Nasal cavity respiratory epithelium epithelial cell of viscerocranial mucosa (primary cell): ENCODE data around the gene RBBP5. TPM values are rescaled to one million over a fixed set of nuclear protein-coding genes. Genes with fewer than 3 reads are reported as not detected.

Experiments used
- total RNA-seq: library from RNA; depleted of rRNA; stranded (reverse); fragments of >200 nt; gene quantifications from 2 replicates; pipeline ENCODE4 v1.2.3, GENCODE V29; 2014

Gene RBBP5, protein sequence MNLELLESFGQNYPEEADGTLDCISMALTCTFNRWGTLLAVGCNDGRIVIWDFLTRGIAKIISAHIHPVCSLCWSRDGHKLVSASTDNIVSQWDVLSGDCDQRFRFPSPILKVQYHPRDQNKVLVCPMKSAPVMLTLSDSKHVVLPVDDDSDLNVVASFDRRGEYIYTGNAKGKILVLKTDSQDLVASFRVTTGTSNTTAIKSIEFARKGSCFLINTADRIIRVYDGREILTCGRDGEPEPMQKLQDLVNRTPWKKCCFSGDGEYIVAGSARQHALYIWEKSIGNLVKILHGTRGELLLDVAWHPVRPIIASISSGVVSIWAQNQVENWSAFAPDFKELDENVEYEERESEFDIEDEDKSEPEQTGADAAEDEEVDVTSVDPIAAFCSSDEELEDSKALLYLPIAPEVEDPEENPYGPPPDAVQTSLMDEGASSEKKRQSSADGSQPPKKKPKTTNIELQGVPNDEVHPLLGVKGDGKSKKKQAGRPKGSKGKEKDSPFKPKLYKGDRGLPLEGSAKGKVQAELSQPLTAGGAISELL
- total RNA-seq, result 27.5 and 28.0 TPM in 2 replicates

DNA sequence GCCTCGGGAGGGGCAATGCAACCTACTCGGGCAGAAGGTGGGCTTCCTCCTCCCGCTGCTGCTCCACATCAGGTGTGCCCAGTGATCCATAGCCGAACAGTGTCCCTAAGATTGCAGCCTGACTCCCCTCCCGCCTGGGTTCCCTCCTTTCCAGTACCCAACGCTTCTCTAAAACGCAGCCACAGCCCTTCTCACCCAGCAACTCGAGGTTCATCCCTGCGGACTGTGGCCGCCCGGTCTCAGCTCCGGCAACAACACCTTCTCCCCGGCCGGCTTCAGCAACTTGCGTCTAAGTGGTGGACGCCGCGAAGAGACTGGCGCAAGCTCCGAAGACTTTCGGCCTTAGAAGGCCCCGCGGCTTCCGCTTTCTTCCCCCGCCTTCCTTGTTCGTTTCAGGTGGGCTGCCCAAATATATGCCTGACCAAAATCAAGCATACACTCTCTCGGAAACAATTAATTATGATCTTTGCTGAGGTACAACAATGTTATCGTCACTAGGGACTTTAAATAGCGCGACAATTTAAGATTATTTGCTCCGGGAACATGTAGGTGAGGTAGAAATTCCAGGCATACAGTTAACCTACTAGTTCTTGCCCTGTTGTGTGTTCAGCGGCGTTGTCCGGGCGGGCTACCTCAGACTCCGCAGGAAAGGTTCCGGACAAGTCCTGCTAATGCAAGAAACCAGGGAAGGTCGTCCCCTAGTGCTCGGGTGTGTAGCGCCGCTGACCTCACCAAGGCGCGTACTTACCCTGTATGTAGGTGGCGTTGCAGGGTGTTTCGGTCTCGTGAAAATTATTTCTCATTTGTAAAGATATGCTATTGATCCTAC is at the start of gene RBBP5:
Gene RBBP5 (minus strand): TSS at position 319 of the 829 bp plus-strand sequence. CDS start 105 bp downstream, at position 214.

DNA sequence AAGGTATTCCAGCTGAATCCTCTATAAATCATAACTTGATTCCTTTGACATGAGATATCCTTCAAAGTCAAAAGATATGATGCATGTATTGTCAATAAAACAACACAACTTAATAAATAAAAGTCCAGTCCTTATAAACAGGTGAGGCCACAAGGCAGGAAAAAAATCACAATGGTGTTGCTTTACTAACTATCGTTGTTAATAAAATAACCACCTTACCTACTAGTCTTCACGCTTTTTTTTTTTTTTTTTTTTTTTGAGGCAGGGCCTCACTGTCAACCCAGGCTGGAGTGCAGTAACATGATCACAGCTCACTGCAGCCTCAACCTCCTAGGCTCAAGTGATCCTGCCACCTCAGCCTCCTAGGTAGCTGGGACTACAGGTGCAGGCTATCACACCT is 37.4 kb downstream of the RBBP5 start, which contains the start of gene TMEM81:
Gene TMEM81 (minus strand): TSS at position 101 of the 400 bp plus-strand sequence. CDS start 140 bp downstream, outside the sequence.

DNA sequence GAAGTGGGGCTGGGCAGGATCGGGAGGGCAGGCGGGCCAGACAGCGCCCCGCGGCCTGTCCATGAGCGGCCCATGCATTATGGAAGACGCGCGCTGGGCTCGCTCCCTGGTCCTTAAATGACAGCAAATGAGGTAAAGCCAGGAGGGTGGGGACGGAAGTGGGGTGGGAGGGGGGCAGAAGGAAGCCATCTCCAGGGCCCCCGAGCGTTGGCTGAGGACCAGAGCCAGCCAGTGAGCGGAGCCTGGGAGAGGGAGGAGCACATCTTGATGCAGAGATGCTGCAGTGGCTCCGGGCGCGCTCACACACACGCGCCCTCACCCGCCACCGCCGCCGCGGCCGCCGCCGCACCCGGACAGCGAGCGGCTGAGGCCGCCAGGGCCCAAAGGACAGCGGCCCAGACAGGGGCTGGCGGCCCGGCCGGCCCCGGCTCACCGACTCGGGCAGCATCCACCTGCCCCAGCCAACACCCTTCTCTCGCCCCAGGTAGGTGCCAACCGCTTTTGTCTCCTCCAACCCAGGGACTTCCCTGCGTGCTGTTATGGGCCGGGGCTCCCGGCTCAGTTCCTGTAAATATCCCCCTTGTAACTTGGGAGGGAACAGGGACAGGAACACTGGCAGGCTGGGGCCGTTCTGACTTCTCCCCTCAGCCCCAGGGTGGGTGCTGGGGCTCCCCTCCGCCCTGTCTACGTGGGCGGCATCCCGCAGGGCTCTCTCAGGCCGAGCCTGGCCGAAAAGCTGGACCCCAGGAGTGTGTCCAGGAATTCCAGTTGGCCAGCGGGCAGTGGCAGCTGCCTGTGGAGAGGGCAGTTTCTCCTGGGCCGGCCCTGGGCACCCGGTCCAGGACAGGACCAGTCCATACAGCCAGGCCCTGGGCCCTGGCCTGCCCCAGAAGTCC is 78.6 kb downstream of the RBBP5 start, which contains the start of gene CNTN2:
Gene CNTN2 (plus strand): TSS at position 302 of the 896 bp plus-strand sequence. CDS start 9,974 bp downstream, outside the sequence.

Other genes starting within 250 kb of the RBBP5 start
- gene CNTN2, start 78.8 kb downstream of the RBBP5 start, total RNA-seq, result not detected in 2 replicates
- 2.1 and 3.0 TPM in 2 replicates for gene TMEM81, start 37.5 kb downstream of the RBBP5 start, total RNA-seq
- 17.1 and 21.4 TPM in 2 replicates for gene DSTYK, start 89.7 kb upstream of the RBBP5 start, total RNA-seq
- 0.34 and 8.5 TPM in 2 replicates for gene TMCC2, start 106.0 kb upstream of the RBBP5 start, total RNA-seq
- gene NUAK2, start 199.8 kb upstream of the RBBP5 start, total RNA-seq, result 5.5 and 12.0 TPM in 2 replicates
- not detected in 2 replicates for gene KLHDC8A, start 234.9 kb upstream of the RBBP5 start, total RNA-seq